Activated CD4-positive, alpha-beta T cell treated with anti-CD3 and anti-CD28 coated beads, Interleukin-2, amount 50 U/mL, for 24 hours (primary cell): ENCODE results near the gene RAP1A.
A peak's percentile ranks its signal among the peaks of the same experiment; 100 is the strongest.
"Not testable (repeated sequence)": the region's sequence is repeated elsewhere in the genome, so short reads cannot be mapped to it uniquely, and the experiment has no call there.

Source experiments
- DNase-seq, 2 donors: peaks; one replicate each; pipeline ENCODE4 v3.0.0-alpha.2; 2020; ENCODE audit warnings: low read depth in 1 of 2, low spot score in 1 of 2

RAP1A gene

GRCh38 chr1:111735321-111735720 lies 115.7 kb downstream of the RAP1A start:
- no peak for DNase-seq

GRCh38 chr1:111735858-111736544 lies 116.4 kb downstream of the RAP1A start:
- no peak for DNase-seq

GRCh38 chr1:111736548-111737215 lies 117.1 kb downstream of the RAP1A start:
- DNase-seq = no peak

- DNase-seq = no peak
Observed at GRCh38 chr1:111737216-111738132, 117.9 kb downstream of the RAP1A start.

- DNase-seq = no peak
Observed at GRCh38 chr1:111738133-111738435, 118.5 kb downstream of the RAP1A start.

GRCh38 chr1:111738436-111739193 lies 119.0 kb downstream of the RAP1A start:
- peak in 1 of 2 donors; percentile 9 for DNase-seq

- DNase-seq = peak; percentile 53 to 58
Observed at GRCh38 chr1:111739194-111739924, 119.8 kb downstream of the RAP1A start, which contains the start of gene INKA2. INKA2 (minus strand) TSS chr1:111739395; CDS start chr1:111739242, 153 bp downstream.

- DNase-seq = peak in 1 of 2 donors; percentile 15
Observed at GRCh38 chr1:111739925-111740765, 120.6 kb downstream of the RAP1A start.

- DNase-seq = not testable (repeated sequence)
Observed at GRCh38 chr1:111742292-111742691, 122.7 kb downstream of the RAP1A start.

GRCh38 chr1:111742938-111743549 lies 123.5 kb downstream of the RAP1A start:
- DNase-seq = no peak

GRCh38 chr1:111743679-111744101 lies 124.1 kb downstream of the RAP1A start:
- DNase-seq = no peak

- no peak for DNase-seq
Observed at GRCh38 chr1:111745675-111746613, 126.4 kb downstream of the RAP1A start.

- no peak for DNase-seq
Observed at GRCh38 chr1:111746614-111746999, 127.0 kb downstream of the RAP1A start.

GRCh38 chr1:111747282-111747734 lies 127.7 kb downstream of the RAP1A start:
- DNase-seq = peak in 1 of 2 donors; percentile 70

- no peak for DNase-seq
Observed at GRCh38 chr1:111747947-111748346, 128.4 kb downstream of the RAP1A start.

- no peak for DNase-seq
Observed at GRCh38 chr1:111749628-111750027, 130.0 kb downstream of the RAP1A start.

- no peak for DNase-seq
Observed at GRCh38 chr1:111750856-111751255, 131.3 kb downstream of the RAP1A start.
